HG02870 (cell line): Measurements from ENCODE around the gene DLG4.

Source experiments
- ATAC-seq: cut with Tn5 transposase; IDR thresholded peaks from one replicate; pipeline ENCODE4 v1.9.1; 2021; ENCODE audit warnings: mild to moderate bottlenecking, moderate library complexity; ENCODE audit not compliant: unreplicated experiment

The DLG4 gene

DNA sequence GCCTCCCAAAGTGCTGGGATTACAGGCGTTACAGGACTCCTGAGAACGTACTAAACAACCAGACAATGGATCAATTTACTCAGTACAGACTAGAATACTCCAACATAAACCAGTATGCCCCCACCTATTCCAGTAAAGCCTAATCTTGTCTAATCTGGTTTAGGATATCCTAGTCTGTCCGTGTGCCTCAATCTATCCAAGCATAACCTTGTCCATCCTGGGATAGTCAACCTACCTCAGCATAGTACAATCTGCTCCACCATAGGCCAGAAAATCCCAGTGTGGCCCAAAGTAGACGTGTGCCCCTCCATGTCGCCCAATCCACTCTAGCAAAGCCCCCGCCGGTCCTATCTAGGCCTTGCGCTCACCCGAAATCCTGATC lies 14.1 kb upstream of the DLG4 start:
- no peak for ATAC-seq

DNA sequence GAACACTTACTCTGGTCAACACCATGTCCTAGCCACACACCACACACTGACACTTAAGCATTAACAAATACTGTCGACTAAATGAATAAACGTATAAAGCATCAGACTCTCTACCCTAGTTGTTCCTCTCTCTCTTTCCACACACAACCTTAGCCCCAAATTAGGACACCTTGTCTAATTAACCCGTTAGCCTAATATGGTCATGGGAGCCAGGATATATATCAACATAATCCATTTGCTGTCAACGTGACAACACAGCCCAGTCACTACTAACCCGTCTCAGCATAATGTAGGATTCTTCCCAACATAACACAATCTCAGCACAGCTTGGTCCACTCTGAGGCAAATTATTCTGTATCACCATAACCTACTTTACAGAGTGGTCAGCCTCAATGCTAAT lies 12.5 kb upstream of the DLG4 start:
- no peak for ATAC-seq

DNA sequence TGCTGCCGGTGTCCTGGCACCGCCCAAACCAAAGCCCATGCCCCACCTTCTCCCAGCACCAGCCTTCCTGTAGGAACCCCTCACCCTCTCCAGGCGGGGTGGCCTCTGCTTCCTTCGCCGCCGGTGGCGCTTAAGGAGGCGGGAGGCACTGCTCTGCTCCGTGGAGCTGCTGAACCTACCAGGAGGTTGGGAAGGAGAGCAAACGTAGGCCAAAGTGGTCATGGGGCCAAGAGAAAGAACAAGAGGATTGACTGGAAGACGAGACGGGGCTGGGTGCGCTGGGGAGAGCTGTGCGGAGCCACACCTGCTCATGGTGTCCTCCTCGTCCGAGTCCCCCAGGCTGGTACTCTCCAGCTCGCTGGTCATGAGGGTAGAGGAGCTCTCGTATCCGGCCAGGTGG lies 9.9 kb upstream of the DLG4 start:
- ATAC-seq, result no peak

DNA sequence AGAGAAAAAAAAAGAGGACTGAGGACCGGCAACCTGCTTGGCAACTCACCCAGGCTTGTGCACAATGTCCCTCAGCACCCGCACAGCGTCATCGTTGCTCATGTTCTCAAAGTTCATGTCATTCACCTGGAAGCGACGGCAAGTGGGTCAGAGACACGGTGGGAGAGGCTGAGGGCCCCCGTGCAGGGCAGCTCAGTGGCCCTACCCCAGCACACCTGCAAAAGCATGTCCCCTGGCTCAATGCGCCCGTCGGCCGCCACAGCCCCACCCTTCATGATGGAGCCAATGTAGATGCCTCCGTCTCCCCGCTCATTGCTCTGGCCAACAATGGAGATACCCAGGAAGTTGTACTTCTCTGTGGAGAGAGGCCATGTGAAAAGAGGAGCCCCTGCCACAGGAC lies 9.3 kb upstream of the DLG4 start:
- no peak for ATAC-seq

DNA sequence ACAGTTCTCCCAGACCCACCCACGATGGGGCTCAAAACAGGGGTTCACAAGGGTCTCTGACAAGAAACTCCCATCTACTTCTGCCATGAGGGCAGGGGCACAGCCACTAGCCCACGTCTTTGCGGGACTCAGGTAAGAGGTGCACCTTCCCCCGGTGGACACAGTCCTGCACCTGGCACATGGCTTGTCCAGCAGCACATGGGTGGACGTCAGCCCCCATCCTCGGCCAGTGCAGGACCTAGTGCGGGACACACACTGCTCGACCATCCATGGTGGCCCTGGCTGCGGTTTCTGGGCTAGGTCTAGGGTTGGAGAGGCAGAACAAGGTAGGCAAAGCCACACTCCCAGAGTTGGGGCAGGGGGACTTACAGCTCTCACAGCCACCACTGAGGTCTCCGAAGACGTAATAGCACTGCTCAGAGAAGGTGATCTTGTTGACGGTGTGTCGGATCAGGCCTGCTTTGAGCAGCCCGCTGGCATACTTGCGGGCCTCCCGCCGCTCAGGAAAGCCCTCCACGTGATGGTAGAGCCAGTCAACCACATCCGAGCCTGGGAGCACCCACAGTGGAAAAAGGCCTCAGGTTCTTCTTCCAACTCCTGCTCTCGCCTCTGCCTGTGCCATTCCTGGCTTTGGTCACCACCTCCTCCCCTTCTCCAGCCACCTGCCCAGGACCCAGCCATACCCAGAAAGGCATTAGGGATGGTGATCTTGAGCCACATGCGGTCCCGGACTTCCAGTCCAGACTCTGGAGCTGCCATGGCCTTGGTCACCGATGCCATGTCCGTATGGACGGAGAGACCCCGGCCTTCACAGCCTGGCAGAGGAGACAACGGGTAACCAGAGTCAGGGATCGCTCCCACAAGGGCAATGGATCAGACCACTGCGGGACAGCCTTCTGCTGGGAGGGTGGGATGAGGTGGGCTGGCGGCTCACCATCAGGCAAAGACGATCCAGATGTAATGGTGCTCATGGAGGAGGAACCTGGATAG lies 7.4 kb upstream of the DLG4 start:
- ATAC-seq, result no peak

DNA sequence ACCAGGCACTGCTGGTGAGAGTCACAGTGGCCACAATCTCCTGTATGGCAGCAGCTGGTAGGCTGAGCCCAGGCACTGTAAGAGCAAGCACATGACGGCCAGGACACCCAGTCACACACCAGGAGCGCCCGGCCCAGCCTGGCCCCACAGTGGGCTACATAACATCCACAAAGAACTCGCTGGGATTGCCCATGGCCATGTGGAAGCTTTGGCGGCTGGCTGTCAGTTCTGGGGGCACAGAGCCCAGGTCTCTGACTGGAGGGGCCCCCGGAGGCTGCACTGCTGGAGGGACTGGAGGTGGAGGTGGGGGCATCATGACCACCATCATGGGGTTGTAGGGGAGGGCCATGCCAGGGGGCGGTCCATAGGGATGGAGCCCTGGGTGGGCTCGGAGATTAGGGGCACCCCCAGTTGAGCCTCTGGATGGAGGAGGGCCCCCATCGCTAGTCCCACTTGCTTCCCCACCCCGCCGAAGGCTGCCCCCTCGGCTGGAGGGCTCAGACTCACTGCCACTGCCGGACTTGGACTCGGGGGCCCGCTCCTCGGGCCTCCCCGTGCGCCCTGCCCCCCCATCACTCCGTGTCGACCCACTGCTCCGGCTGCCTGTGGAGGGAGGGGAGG lies 6.2 kb upstream of the DLG4 start:
- no peak for ATAC-seq

DNA sequence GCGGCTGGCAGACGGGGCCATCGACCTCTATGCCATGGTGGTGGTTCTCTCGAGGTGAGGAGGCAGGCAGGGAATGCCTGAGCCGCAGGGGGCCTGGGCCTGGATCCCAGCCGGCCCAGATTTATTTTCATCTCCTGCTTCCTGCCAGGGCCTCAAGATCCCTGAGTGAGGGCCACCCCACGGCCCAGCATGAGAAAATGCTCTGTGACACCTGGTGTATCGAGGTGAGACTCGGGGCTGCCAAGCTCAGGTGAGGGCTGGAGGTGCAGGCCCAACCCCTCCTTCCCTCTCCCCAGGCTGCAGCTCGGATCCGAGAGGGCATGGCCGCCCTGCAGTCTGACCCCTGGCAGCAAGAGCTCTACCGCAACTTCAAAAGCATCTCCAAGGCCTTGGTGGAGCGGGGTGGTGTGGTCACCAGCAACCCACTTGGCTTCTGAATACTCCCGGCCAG lies 5.0 kb upstream of the DLG4 start:
- ATAC-seq, result no peak

DNA sequence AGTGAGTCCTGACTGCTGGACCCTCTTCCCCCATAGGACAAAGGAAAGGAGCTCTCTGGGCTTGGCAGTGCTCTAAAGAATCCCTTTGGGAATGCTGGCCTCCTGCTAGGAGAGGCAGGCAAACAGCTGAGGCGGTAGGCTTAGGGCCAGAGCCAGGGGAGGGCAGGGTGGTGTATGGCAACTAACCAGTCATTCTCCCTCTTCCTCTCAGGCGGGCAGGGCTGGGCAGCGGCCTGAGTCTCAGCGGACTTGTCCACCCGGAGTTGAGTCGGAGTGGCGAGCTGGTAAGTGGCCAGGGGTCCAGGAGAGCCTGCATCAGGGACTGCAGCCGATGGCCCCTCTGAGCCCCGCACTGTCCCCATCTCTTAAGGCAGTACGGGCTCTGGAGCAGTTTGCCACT lies 4.5 kb upstream of the DLG4 start:
- no peak for ATAC-seq

DNA sequence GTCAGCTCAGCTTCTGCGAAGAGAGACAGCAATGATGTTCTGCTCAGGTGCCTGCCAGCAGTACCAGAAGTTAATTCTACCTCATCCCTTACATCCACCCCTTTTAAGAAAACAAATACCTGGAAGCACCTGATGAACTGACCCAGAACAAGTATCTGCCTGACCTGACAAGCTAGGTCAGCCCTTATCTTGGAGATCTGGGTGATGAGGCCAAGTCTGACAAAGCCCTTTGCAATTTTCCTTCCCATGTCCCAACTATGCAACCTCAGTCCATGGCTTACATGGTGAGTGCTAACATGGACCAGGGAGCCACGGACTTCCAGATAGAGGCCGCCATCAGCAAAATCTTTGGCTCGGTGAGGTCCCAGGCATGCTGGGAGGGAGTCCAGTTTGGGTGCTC lies 3.7 kb upstream of the DLG4 start:
- no peak for ATAC-seq

DNA sequence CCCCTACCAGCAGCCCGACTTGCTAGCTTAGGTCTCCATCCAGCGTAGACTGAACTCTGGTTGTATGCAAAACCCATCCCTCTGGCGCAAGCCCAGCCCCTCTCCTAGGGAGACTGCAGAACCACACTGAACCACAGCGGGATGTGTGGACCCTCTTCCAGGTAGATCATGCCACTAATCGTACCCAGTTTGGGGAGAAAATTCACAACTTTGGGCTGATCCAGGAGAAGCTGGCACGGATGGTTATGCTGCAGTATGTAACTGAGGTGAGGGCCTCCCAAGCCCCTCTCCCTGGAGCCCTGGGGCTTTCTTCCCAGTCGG lies 3.3 kb upstream of the DLG4 start:
- ATAC-seq, result no peak

DNA sequence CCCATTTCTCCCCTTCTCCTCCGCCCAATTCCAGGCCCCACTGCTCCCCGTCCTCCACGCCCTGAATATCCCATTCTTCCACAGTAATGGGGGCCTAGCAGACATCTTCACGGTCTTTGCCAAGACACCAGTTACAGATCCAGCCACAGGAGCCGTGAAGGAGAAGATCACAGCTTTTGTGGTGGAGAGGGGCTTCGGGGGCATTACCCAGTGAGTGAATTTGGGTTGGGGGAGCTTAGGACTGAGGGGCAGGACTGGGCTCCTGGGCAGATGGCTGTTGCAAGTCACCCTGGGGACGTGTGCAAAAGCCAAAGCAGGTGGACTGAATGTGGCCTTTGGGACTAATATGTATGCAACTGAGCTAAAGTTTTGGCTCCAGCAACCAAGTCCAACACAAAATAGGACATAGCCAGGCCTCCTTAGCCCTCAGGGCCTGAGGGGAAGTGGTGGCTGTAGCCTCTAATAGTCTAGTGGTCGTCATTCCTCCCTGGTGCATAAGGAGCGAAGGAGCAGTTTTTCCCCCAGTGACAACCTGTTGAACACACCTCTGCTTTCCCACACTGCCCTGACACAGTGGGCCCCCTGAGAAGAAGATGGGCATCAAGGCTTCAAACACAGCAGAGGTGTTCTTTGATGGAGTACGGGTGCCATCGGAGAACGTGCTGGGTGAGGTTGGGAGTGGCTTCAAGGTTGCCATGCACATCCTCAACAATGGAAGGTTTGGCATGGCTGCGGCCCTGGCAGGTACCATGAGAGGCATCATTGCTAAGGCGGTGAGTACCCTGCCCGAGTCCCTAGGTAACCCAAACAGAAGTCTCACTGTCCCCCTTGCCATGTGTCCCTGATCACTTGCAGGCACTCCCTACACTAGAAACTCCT lies 2.7 kb upstream of the DLG4 start:
- no peak for ATAC-seq

DNA sequence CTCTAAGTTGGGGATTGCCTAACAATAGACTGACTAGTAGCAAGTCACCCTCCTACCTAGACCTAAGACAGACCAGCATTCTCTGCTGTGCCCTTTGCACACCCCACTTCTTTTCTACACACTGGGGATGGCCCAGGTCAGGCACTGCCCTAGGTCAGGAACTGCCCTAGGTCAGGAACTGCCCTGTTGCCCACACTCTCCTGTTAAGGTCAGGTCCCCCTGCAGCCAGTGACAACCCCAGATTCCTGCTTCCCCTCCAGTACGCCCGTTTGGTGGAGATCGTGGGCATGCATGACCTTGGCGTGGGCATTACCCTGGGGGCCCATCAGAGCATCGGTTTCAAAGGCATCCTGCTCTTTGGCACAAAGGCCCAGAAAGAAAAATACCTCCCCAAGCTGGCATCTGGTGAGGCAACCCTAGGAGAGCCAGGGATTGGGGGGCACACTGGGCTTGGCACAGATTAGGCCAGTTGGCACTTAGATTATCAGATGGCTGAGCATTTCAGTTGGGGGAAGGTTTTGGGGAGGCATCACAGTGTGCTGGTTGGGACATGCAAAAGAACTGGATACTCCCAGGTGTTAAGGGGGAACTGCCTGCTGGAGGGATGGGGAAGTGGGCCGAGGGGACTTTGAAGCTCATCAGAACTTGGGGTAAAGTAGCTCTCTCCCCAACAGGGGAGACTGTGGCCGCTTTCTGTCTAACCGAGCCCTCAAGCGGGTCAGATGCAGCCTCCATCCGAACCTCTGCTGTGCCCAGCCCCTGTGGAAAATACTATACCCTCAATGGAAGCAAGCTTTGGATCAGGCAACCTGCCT lies 1.8 kb upstream of the DLG4 start:
- ATAC-seq, result no peak

DNA sequence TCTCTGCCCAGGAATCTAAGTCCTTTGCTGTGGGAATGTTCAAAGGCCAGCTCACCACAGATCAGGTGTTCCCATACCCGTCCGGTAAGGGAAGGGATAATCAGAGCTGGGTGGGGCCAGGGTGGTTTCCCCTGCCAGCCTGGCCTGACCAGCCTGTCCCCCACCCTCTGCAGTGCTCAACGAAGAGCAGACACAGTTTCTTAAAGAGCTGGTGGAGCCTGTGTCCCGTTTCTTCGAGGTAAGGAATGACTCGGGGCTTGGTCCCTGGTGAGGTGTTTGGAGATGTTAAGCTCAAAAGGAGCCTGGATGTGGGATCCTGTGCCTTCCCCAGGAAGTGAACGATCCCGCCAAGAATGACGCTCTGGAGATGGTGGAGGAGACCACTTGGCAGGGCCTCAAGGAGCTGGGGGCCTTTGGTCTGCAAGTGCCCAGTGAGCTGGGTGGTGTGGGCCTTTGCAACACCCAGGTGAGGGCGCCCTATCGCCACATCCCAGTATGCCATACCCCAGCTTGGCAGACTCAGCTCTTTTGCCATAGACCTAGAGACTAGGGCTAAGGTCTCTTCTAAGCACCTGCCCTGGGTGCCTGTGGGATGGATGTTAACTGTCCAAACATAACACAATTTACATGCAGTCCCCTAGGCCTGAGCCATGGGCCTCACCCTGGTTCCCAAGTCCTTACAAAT lies 1.1 kb upstream of the DLG4 start:
- no peak for ATAC-seq

DNA sequence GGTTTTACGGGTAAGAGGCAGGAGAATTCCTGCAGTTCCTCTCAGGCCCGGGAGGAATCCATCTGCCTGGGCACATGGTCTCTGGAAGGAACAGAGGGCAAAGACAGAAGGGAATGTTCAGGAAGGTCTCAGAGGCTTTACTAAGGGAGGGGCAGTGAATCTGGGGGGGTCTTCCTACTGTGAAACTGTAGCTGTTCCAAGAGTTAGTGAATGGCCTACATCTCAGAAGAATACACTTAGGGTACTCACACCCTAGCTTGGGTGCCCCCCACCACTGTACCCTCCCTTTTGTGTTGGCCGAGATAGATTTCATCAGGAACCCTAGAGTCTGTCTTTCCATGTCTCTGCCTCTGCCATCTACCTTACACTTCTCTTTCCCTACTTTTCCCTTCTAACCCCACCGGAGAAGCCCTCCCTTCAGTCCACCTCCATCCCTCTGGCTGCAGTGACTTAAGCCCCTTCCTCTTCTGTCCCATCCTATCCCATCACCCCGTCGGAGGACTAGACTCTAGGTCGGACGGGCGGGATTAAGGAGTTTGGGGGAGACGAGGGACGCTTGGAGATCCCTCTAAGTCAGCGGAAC lies 316 bp downstream of the DLG4 start:
- no peak for ATAC-seq

DNA sequence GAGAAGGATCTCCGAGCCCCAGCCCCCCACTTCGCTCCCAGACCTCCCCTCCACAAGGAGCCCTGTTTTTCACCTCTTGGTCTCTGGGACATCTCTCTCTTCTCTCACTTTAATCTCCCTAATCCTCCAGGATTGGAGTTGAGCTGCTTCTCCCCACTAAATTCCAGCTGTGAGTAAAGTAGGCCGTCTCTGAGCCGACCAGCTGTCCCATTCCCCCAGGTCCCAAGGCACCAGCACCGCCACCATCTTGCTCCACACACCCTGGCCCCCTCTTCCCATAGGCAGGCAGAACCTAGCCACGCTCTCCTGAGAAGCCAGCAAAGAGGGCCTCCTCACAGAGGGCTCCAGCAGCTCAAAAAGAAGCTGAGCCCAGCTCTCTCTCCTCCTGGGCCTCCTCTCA lies 878 bp downstream of the DLG4 start:
- ATAC-seq, result no peak

DNA sequence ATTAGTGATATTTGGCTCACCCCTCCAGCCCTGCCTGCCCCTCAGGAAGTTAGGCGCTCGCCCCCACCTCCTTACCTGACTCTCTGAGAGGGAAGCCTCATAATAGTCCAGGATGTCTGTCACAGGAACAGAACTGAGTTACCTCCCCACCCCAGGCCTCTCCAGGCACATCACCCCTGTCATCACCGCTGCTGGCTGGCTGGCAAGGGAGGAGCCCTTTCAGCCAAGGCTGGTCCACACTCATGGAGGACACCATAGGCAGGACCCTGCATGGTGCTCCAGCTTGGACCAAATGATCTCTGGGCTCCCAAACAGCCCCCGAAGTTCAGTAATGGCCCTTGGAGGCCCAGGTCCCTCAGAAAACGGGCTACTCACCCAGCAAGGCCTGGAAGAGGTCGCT lies 1.5 kb downstream of the DLG4 start:
- no peak for ATAC-seq

DNA sequence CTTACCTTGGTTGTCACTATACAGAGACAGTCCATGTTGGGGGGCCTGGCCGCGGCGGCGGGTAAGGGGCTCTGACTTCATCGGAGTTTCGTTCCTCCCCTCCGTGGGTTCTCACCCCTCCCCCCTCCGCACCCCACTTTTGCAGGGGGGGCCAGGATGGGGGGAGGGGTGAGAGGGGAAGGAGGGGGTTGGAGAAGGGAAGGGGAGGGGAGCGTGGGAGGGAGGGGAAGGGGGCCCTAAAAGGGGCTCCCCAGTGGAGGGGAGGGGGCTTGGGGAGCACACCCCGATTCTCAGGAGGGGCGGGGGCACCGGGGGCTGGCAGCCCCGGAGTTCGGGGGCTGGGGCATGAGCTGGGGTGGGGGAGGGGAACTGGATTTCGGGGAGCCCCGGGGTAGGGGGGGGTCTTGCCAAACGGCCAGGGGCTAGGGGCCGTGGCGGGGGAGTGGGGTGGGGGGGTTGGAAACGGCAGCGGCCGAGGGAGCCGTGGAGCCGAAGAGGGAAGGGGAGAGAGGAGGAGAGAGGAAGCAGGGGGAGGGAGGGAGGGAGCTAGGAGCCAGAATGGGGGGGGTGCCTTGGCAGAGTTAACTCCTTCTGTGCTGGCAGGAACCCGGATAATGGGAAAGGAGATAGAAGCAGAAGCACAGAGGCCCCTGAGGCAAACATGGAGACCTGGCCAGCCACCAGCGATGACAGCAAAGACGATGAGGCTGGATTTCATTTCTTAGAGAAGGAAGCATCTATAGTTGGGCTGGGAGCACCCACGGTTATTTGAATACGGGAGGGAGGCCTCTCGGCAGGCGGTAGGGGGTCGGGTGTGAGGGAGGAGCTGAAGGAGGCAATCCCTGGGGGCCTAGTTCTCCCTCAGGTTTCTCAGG lies 2.3 kb downstream of the DLG4 start:
- ATAC-seq, result no peak

DNA sequence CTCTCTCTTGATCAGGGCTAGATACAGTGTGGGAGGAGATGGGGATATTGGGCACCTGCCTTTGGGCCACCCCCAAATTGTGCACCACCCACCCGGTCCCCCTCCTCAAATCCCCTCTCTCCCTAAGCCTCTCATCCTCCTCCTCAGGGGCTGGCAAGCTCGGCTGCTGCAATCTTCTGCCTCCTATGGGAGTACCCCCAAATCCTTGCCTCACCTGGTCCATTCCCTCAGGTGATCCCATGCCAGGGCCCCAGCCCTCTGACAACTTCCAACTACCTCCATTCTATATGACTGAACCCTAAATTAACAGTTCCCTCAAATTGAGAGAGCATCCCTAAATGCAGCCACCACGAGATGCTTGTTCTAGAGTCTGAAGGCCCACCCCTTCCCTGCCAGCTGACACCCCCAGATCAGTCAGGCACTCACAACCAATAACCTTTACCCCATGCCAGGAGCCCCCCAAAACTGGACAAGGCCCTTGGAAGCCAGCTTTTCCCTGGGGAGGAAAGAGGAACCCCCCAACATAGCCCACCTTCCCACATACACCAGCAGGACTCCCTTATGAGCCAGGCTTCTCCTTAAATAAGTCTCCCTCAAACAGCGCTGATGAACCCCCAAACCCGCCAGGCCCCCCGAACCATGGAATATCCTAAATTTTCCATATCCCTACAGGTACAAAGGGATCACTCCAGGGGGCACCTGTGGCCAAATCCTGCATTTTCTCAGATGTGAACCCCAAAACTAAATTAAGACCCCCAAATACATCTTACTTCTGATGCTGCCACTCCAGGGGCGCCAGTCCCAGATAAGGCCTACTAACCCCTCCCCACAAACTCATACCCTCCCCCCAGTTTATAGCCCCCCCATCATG lies 3.2 kb downstream of the DLG4 start:
- no peak for ATAC-seq
